ENCODE results near the gene DCDC2. TPM values are rescaled to one million over a fixed set of nuclear protein-coding genes. Genes with fewer than 3 reads are reported as not detected.

The DCDC2 gene
- total and polyA plus RNA-seq, 2 experiments from 2014 or later, result 0.06 TPM; not detected in 1

DNA sequence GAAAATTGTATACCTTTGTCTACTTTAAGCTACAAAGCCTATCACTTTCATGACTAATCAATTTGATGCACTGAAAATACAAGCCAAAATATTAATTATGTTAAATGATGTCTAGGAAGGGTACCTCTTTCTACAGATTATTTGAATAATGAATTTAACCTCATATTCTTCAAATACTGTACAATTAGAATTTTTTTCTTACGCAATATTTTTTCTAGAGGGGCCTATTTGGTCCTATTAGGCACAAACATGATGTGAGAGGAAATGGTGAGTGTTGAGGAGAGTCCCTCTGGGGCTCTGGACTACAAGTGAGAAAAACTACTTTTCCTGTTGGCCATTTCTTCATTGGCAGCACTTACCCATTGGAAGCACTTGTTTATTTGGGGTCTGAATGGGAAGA lies 5.4 kb downstream of the DCDC2 start:
- no peaks in the 10 kb centered on the region for H3K9me3 ChIP-seq (ENCODE audit: low read depth)
- H3K27me3 ChIP-seq, result peaks cover 66% of the 10 kb centered on the region
- H3K4me1 ChIP-seq (ENCODE audit: low read depth), result no peaks in the 10 kb centered on the region
- TF ChIP-seq, protein P1, sequence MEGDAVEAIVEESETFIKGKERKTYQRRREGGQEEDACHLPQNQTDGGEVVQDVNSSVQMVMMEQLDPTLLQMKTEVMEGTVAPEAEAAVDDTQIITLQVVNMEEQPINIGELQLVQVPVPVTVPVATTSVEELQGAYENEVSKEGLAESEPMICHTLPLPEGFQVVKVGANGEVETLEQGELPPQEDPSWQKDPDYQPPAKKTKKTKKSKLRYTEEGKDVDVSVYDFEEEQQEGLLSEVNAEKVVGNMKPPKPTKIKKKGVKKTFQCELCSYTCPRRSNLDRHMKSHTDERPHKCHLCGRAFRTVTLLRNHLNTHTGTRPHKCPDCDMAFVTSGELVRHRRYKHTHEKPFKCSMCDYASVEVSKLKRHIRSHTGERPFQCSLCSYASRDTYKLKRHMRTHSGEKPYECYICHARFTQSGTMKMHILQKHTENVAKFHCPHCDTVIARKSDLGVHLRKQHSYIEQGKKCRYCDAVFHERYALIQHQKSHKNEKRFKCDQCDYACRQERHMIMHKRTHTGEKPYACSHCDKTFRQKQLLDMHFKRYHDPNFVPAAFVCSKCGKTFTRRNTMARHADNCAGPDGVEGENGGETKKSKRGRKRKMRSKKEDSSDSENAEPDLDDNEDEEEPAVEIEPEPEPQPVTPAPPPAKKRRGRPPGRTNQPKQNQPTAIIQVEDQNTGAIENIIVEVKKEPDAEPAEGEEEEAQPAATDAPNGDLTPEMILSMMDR (IDR thresholded peaks at IDR 0.05; ENCODE audit: low read depth, low read length), result no peak
- no peak overlapping the region for H3K4me3 ChIP-seq
- H3K27ac ChIP-seq, result no peak overlapping the region
- no peak for DNase-seq (ENCODE audit: low read depth in 1 of 2, low spot score in 1 of 2)
- no peaks in the 10 kb centered on the region for H3K36me3 ChIP-seq

DNA sequence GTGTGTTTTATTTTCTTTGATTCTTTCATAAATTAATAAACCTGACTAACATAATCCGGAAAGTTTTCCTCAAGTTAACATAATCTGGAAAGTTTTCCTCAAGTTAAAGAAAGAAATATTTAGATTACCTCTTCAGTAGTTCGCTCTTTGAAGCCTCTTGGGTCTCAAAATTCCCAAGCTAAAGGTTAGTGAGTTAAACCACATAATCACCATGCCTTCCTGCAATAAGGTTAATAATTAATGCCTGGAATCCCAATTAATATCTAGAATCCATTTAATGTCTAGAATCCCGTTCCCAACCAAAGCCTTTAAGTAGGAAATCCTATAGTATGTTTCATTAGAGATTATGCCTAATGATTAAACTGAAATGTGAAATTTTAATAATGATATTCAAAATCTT lies 12.9 kb downstream of the DCDC2 start:
- H3K4me3 ChIP-seq, result no peak overlapping the region
- H3K27me3 ChIP-seq, result peaks cover 13% of the 10 kb centered on the region
- no peaks in the 10 kb centered on the region for H3K9me3 ChIP-seq (ENCODE audit: low read depth)
- no peaks in the 10 kb centered on the region for H3K4me1 ChIP-seq (ENCODE audit: low read depth)
- no peak overlapping the region for H3K27ac ChIP-seq
- TF ChIP-seq, protein P1 (IDR thresholded peaks at IDR 0.05; ENCODE audit: low read depth, low read length), result no peak
- DNase-seq (ENCODE audit: low read depth in 1 of 2, low spot score in 1 of 2), result no peak
- no peaks in the 10 kb centered on the region for H3K36me3 ChIP-seq

DNA sequence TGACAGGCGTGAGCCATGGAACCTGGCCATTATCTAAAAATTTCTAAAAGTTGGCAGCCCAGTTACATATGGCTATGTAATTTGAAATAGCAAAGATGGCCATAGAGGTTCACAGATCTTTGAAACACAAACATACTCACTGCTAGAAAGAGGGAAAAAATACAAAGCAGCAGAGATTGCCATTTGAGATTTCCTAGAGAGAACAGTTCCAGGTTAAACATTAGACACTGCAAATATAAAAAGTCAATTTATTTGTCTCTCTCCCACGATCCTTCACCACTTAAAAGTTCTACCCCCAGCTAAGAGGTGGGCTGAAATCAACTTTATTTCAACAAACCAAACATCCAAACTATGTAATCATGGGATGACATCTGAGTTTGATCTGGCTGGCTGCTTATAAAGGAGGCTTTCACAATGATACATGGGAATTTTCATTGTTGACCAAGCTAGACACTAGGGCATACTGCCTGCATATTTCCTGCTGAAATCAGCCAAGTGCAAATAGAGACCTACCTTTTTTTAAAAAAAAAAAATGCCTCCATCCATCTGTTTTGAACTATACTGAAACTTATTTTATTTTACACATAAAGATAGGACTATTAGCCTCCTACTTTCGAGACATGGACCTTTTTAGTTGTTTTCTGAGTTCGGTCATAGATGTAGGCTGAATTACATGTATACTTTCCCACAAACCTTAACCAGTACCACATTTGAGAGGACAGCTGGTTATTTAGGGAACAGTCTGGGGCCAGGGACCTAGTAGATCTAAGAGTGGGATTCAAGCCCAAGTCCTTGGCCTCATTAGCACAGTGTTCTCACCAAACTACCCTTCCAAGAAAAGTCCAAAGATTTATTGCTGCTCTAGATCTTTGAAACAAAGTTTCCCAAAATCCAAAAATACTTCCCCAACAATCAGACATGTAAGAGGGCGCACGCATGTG lies 16.6 kb downstream of the DCDC2 start:
- Histone ChIP-seq H3K36me3 (no peaks in the 10 kb centered on the region), H3K27ac (no peak overlapping the region), H3K4me1 (ENCODE audit: low read depth) (no peaks in the 10 kb centered on the region), H3K27me3 (no peaks in the 10 kb centered on the region), H3K4me3 (no peak overlapping the region), H3K9me3 (ENCODE audit: low read depth) (no peaks in the 10 kb centered on the region)
- DNase-seq (ENCODE audit: low read depth in 1 of 2, low spot score in 1 of 2), result no peak
- TF ChIP-seq, protein P1 (IDR thresholded peaks at IDR 0.05; ENCODE audit: low read depth, low read length), result no peak

DNA sequence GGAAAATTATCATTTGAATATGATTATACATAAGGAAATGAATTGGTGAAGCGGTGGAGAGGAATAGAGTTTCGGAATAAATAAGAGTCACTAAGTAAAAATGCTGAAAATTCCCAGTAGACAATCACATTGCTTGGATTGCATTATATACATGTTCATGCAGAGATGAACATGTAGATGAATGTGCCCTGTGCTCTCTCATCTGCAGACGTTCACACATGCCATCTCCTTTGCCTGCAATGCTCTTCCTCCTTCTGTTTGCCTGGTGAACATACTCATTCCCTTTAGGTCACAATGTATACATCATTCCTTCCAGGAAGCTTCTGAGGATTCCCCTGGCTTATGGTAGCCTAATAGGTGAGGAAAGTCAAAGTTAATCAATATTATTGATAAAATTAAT lies 17.9 kb downstream of the DCDC2 start:
- H3K4me1 ChIP-seq (ENCODE audit: low read depth), result no peaks in the 10 kb centered on the region
- no peak overlapping the region for H3K27ac ChIP-seq
- no peaks in the 10 kb centered on the region for H3K36me3 ChIP-seq
- no peaks in the 10 kb centered on the region for H3K27me3 ChIP-seq
- H3K4me3 ChIP-seq, result no peak overlapping the region
- TF ChIP-seq, protein P1 (IDR thresholded peaks at IDR 0.05; ENCODE audit: low read depth, low read length), result no peak
- H3K9me3 ChIP-seq (ENCODE audit: low read depth), result no peaks in the 10 kb centered on the region
- no peak for DNase-seq (ENCODE audit: low read depth in 1 of 2, low spot score in 1 of 2)

DNA sequence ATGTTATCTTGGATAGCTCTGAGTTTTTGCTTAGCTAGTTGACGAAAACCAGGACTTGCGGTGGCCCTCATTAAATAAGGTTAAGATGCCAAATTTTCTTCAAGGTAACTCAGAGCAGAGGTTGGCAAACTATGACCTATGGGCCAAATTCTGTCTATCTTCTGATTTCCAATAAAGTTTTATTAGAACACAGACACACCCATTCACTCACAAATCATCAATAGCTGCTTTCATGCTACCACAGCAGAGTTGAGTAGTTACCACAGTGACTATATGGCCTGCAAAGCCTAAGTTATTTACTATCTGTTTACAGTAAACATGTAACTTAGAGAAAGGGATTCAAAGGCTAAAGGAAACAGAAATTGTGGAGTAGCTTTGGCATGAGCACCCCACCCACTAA lies 23.6 kb downstream of the DCDC2 start:
- no peak for DNase-seq (ENCODE audit: low read depth in 1 of 2, low spot score in 1 of 2)
- H3K27me3 ChIP-seq, result no peaks in the 10 kb centered on the region
- no peak overlapping the region for H3K4me3 ChIP-seq
- H3K9me3 ChIP-seq (ENCODE audit: low read depth), result no peaks in the 10 kb centered on the region
- H3K27ac ChIP-seq, result no peak overlapping the region
- TF ChIP-seq, protein P1 (IDR thresholded peaks at IDR 0.05; ENCODE audit: low read depth, low read length), result no peak
- no peaks in the 10 kb centered on the region for H3K36me3 ChIP-seq
- H3K4me1 ChIP-seq (ENCODE audit: low read depth), result no peaks in the 10 kb centered on the region

All from cardiac muscle cell (in vitro differentiated cells and primary cell).